Measurements from ENCODE around the gene ITGB2. TPM values are rescaled to one million over a fixed set of nuclear protein-coding genes. Genes with fewer than 3 reads are reported as not detected.
A peak's percentile ranks its signal among the peaks of the same experiment; 100 is the strongest.

The ITGB2 gene
- total RNA-seq, 2 donors from 2014 or later: 16.7 to 63.6 TPM

DNA sequence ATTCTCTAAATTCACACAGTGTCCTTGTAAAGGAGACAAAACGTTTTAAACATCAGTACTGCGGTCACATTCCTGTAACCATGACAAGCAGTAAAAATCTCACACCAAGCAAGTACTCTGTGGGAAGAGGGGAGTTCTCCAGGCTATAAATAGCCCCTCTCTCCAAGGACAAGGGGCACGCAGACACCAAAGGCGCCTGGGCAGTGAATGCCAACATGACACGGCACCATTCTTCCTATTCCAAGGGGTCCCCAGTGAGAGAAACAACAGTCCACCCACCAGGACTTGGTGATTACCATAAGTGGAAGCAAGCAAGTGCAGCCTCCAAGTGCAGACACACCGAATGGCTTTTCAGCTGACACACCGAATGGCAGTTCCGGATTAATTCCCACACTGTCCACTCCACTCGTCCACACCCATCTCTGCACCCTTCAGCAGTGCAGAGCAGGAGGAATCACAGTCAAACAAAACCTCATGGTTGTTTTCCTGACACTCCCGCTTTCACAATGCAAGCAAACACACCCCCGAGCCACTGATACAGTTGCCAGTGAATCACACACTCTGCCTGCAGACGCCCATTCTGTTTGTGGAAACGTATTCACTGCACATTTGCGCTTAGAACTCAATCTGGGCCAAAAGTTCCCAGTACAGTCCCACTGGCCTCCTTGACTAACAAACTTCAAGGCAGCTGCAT lies 49.0 kb downstream of the ITGB2 start:
- H3K4me1 ChIP-seq: peaks cover 0 to 77% of the 10 kb centered on the region in 2 donors
- TF ChIP-seq, protein P1, sequence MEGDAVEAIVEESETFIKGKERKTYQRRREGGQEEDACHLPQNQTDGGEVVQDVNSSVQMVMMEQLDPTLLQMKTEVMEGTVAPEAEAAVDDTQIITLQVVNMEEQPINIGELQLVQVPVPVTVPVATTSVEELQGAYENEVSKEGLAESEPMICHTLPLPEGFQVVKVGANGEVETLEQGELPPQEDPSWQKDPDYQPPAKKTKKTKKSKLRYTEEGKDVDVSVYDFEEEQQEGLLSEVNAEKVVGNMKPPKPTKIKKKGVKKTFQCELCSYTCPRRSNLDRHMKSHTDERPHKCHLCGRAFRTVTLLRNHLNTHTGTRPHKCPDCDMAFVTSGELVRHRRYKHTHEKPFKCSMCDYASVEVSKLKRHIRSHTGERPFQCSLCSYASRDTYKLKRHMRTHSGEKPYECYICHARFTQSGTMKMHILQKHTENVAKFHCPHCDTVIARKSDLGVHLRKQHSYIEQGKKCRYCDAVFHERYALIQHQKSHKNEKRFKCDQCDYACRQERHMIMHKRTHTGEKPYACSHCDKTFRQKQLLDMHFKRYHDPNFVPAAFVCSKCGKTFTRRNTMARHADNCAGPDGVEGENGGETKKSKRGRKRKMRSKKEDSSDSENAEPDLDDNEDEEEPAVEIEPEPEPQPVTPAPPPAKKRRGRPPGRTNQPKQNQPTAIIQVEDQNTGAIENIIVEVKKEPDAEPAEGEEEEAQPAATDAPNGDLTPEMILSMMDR (IDR thresholded peaks at IDR 0.05): no peak
- no peaks in the 10 kb centered on the region for H3K27me3 ChIP-seq
- DNase-seq (ENCODE audit: low spot score): peak; percentile 86
- peak overlapping the region; percentile 89 to 97 for H3K27ac ChIP-seq
- peak overlapping the region; percentile 89 to 93 for H3K4me3 ChIP-seq
- H3K36me3 ChIP-seq: peaks cover 5% of the 10 kb centered on the region
- H3K9me3 ChIP-seq: no peaks in the 10 kb centered on the region

DNA sequence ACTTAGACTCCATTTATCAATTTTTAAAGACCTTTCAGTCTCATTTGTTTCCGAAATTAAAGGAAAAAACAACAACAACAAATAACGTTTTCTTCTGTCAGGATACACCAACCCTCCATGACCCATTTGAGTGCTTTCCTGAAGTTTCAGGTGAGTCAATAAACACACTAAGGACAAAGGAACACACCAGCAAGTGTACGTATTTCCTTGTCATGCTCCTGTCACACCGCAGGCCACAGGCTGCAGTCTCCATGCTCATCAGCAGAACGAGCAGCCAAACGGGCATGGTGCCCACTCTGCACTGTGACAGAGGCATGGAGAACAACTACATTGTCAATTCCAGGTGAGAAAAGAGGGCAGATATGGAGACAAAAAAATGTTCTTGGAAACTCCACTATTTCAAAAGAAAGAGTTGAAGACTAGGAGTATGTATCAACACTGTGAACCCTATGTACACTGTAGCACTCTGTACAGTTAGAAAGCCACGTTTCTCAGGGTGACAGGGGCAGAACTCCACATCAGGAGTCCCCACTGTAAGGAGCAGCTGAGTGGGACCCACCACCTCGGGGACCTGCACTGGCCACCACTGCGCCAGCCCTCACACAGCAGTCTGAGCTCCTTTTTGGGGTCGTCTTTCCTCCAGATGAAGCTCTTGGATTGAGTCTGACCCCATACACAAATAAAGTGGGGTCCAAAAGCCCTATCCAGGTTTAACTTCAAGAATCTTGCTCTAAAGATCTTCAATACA lies 49.8 kb downstream of the ITGB2 start:
- Histone ChIP-seq H3K4me3 (peak overlapping the region; percentile 89 to 93), H3K36me3 (peaks cover 5% of the 10 kb centered on the region), H3K9me3 (no peaks in the 10 kb centered on the region), H3K27me3 (no peaks in the 10 kb centered on the region), H3K27ac (peak overlapping the region; percentile 89 to 97), H3K4me1 (peaks cover 0 to 80% of the 10 kb centered on the region in 2 donors)
- TF ChIP-seq, protein P1 (IDR thresholded peaks at IDR 0.05): no peak
- no peak for DNase-seq (ENCODE audit: low spot score)

DNA sequence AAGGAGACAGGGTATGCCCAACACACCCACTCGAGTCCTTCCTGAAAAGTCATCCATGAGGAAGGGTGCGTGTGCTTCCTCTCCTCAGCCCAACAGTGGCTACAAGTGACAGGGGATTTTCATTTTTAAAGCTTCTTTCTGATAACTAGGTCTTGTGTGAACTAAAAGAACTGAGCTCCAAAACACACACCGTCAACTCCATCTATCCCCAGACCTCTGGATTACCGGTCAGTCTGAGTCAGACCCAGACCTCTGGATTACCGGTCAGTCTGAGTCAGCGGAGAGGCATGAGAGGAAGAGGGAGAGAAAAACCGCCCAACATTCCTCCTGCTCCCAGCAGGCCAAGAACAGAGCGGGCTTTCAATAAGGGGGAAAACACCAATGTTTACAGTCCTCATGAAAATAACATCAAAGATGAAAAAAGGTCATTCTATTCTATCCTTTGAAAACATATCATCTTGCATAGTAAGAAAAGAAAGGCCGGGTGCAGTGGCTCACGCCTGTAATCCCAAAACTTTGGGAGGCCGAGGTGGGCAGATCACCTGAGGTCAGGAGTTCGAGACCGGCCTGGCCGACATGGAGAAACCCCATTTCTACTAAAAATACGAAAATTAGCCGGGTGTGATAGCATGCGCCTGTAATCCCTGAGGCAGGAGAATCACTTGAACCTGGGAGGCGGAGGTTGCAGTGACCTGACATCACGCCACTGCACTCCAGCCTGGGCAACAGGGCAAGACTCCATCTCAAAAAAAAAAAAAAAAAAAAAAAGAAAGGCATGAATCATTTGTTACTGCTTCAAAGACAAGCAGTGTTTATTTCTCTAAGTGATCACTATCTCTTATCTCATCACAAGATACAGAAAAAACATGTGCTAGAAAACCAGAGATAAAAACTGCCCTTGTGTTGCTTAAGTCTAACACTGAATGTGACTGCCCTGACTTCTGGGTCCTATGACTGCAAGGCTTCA lies 50.6 kb downstream of the ITGB2 start:
- DNase-seq (ENCODE audit: low spot score): peak; percentile 86
- TF ChIP-seq, protein P1 (IDR thresholded peaks at IDR 0.05): no peak
- Histone ChIP-seq H3K4me3 (peak overlapping the region in 1 of 2 donors; percentile 24), H3K27me3 (no peaks in the 10 kb centered on the region), H3K27ac (peak overlapping the region; percentile 89 to 97), H3K9me3 (no peaks in the 10 kb centered on the region), H3K36me3 (peaks cover 6% of the 10 kb centered on the region), H3K4me1 (peaks cover 0 to 80% of the 10 kb centered on the region in 2 donors)

DNA sequence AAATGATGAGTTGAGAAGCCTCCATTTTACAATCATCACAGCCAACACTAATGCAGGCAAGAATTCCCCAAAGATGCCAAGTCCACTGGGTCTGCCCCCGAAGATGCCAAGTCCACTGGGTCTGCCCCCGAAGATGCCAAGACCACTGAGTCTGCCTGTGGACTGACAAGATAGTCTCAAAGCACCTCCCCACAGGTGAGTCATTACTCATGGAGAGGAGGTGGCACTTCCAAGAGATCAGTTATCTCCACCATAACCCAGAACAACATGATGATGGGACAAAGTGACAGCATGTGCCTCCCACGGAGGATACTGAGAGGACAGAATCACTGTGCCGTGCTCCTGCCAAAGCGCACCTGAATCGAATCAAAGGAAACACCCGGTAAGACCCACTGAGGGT lies 52.0 kb downstream of the ITGB2 start:
- Histone ChIP-seq H3K4me3 (no peak overlapping the region), H3K4me1 (peaks cover 0 to 77% of the 10 kb centered on the region in 2 donors), H3K27me3 (no peaks in the 10 kb centered on the region), H3K9me3 (no peaks in the 10 kb centered on the region), H3K27ac (peak overlapping the region; percentile 89 to 97), H3K36me3 (peaks cover 20% of the 10 kb centered on the region)
- TF ChIP-seq, protein P1 (IDR thresholded peaks at IDR 0.05): no peak
- no peak for DNase-seq (ENCODE audit: low spot score)

- peaks cover 0 to 77% of the 10 kb centered on the region in 2 donors for H3K4me1 ChIP-seq
- H3K27ac ChIP-seq: peak overlapping the region; percentile 89 to 97
- no peaks in the 10 kb centered on the region for H3K27me3 ChIP-seq
- no peaks in the 10 kb centered on the region for H3K9me3 ChIP-seq
- peaks cover 26% of the 10 kb centered on the region for H3K36me3 ChIP-seq
- DNase-seq (ENCODE audit: low spot score): no peak
- H3K4me3 ChIP-seq: no peak overlapping the region
- TF ChIP-seq, protein P1 (IDR thresholded peaks at IDR 0.05): no peak
Observed at GRCh38 chr21:44867999-44868700, 52.5 kb downstream of the ITGB2 start.
